B cell (primary cell): ENCODE results near the gene ATXN7L2.

Experiments used
- EZH2 ChIP-seq: IDR thresholded peaks from 2 replicates; pipeline ENCODE4 v1.6.1; 2012; ENCODE audit warnings: borderline replicate concordance, low read depth, mild to moderate bottlenecking, moderate library complexity, low read length; ENCODE audit not compliant: insufficient read depth, poor library complexity, severe bottlenecking
- TF ChIP-seq, protein P1 (sequence below): fragments of 200-600 bp; IDR thresholded peaks from one replicate; pipeline ENCODE4 v1.8.0; 2022; ENCODE audit warnings: antibody characterized with exemption, mild to moderate bottlenecking

DNA sequence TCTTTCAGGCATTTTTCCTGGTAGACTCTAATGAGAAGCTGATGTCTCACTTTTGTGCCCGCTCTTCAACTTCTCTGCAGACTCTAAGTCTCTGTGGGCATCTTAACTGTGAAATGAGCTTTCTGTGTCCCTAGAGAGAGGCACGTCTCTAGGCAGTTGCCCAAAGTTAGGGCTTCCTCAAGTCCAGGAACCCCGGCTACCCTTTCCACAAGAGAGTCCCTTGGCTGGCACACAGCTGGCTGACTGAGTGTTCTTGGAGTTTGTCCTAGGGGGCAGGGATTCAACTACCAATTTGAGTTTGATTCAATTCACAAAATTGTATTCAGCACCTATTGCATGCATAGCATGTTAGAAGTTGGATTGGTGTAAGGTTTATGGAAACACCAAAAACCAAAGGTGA, 57.4 kb downstream of the ATXN7L2 start:
- TF ChIP-seq, protein P1, sequence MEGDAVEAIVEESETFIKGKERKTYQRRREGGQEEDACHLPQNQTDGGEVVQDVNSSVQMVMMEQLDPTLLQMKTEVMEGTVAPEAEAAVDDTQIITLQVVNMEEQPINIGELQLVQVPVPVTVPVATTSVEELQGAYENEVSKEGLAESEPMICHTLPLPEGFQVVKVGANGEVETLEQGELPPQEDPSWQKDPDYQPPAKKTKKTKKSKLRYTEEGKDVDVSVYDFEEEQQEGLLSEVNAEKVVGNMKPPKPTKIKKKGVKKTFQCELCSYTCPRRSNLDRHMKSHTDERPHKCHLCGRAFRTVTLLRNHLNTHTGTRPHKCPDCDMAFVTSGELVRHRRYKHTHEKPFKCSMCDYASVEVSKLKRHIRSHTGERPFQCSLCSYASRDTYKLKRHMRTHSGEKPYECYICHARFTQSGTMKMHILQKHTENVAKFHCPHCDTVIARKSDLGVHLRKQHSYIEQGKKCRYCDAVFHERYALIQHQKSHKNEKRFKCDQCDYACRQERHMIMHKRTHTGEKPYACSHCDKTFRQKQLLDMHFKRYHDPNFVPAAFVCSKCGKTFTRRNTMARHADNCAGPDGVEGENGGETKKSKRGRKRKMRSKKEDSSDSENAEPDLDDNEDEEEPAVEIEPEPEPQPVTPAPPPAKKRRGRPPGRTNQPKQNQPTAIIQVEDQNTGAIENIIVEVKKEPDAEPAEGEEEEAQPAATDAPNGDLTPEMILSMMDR, result no peak
- TF ChIP-seq EZH2, result no peak
